WTC11 (cell line): ENCODE results near the gene NKX6-2. TPM values are rescaled to one million over a fixed set of nuclear protein-coding genes. Genes with fewer than 3 reads are reported as not detected.

Experiments used
- ATAC-seq: fragments of 200-7000 bp; cut with Tn5 transposase; 2 replicates; pipeline ENCODE4 v1.10.0; 2021; ENCODE audit warnings: mild to moderate bottlenecking, moderate library complexity
- CTCF ChIA-PET: fragments of 300-600 bp; sonication (Branson Sonifier 250); formaldehyde crosslinking; loops from one replicate; lab custom pipeline; 2021; ENCODE audit warnings: antibody characterized with exemption; lab: Charles Lee
- POLR2A ChIA-PET: fragments of 350-600 bp; sonication (Branson Sonifier 250); formaldehyde crosslinking; loops from one replicate; lab custom pipeline; 2021; ENCODE audit warnings: antibody characterized with exemption; lab: Charles Lee
- DNase-seq: peaks from one replicate; pipeline ENCODE4 v3.0.0; 2021; ENCODE audit warnings: low spot score
- H3K27ac Mint-ChIP-seq: 2 replicates; pipeline ENCODE4 v1.8.0; 2021; ENCODE audit warnings: mixed read lengths
- H3K27me3 Mint-ChIP-seq: 2 replicates; pipeline ENCODE4 v1.8.0; 2021; ENCODE audit warnings: low read depth, mild to moderate bottlenecking, moderate library complexity, mixed read lengths
- H3K36me3 Mint-ChIP-seq: 2 replicates; pipeline ENCODE4 v1.8.0; 2021; ENCODE audit warnings: mixed read lengths
- H3K4me1 Mint-ChIP-seq: 2 replicates; pipeline ENCODE4 v1.8.0; 2022; ENCODE audit warnings: mixed read lengths
- H3K4me3 Mint-ChIP-seq: 2 replicates; pipeline ENCODE4 v1.8.0; 2021; ENCODE audit warnings: mild to moderate bottlenecking, moderate library complexity, mixed read lengths
- H3K9me3 Mint-ChIP-seq: 2 replicates; pipeline ENCODE4 v1.8.0; 2021; ENCODE audit warnings: mixed read lengths
- CREM ChIP-seq: sonication (generic); formaldehyde crosslinking; IDR thresholded peaks from 2 replicates; pipeline ENCODE4 v1.8.1; 2022; ENCODE audit warnings: mild to moderate bottlenecking, missing genetic modification reagents, moderate library complexity
- GABPB1 ChIP-seq: sonication (generic); formaldehyde crosslinking; IDR thresholded peaks from 2 replicates; pipeline ENCODE4 v1.8.1; 2023; ENCODE audit warnings: mild to moderate bottlenecking, missing genetic modification reagents
- MYBL2 ChIP-seq: sonication (generic); formaldehyde crosslinking; IDR thresholded peaks from 2 replicates; pipeline ENCODE4 v1.8.1; 2023; ENCODE audit warnings: mild to moderate bottlenecking, moderate library complexity, missing genetic modification reagents
- ZBTB21 ChIP-seq: sonication (generic); formaldehyde crosslinking; IDR thresholded peaks from 2 replicates; pipeline ENCODE4 v1.8.1; 2023; ENCODE audit warnings: mild to moderate bottlenecking, missing genetic modification reagents, borderline replicate concordance
- ZNF219 ChIP-seq: sonication (generic); formaldehyde crosslinking; IDR thresholded peaks from 2 replicates; pipeline ENCODE4 v1.8.0; 2023; ENCODE audit warnings: missing genetic modification reagents, mild to moderate bottlenecking, borderline replicate concordance
- total RNA-seq: library from RNA; stranded (reverse); gene quantifications from 3 replicates; pipeline ENCODE4 v1.2.3, GENCODE V29; 2021
- TF ChIP-seq, protein P1 (sequence below): sonication (generic); formaldehyde crosslinking; IDR thresholded peaks from 2 replicates; pipeline ENCODE4 v1.8.1; 2023; ENCODE audit warnings: mild to moderate bottlenecking, missing genetic modification reagents, moderate library complexity
- TF ChIP-seq, protein P2 (sequence below): sonication (generic); formaldehyde crosslinking; IDR thresholded peaks from 2 replicates; pipeline ENCODE4 v1.8.1; 2023; ENCODE audit warnings: mild to moderate bottlenecking, missing genetic modification reagents, borderline replicate concordance
- TF ChIP-seq, protein P3 (sequence below): sonication (generic); formaldehyde crosslinking; conservative IDR thresholded peaks from 2 replicates; pipeline ENCODE4 v1.8.1; 2022; ENCODE audit warnings: mild to moderate bottlenecking, missing genetic modification reagents
- TF ChIP-seq, protein P4 (sequence below): sonication (generic); formaldehyde crosslinking; IDR thresholded peaks from 2 replicates; pipeline ENCODE4 v1.8.1; 2022; ENCODE audit warnings: mild to moderate bottlenecking, missing genetic modification reagents, moderate library complexity, borderline replicate concordance
- TF ChIP-seq, protein P5 (sequence below): fragments of 250-450 bp; sonication (Bioruptor Pico); conservative IDR thresholded peaks from 2 replicates; pipeline ENCODE4 v1.9.0; 2021; ENCODE audit warnings: mild to moderate bottlenecking
- TF ChIP-seq, protein P6 (sequence below): fragments of 200-600 bp; IDR thresholded peaks from 2 replicates; pipeline ENCODE4 v1.8.0; 2022; ENCODE audit warnings: antibody characterized with exemption
- TF ChIP-seq, protein P7 (sequence below): sonication (generic); formaldehyde crosslinking; IDR thresholded peaks from 2 replicates; pipeline ENCODE4 v1.8.0; 2023; ENCODE audit warnings: mild to moderate bottlenecking, missing genetic modification reagents

NKX6-2 gene
- total RNA-seq, 1 experiment from 2014 or later, result 0.15 TPM

DNA sequence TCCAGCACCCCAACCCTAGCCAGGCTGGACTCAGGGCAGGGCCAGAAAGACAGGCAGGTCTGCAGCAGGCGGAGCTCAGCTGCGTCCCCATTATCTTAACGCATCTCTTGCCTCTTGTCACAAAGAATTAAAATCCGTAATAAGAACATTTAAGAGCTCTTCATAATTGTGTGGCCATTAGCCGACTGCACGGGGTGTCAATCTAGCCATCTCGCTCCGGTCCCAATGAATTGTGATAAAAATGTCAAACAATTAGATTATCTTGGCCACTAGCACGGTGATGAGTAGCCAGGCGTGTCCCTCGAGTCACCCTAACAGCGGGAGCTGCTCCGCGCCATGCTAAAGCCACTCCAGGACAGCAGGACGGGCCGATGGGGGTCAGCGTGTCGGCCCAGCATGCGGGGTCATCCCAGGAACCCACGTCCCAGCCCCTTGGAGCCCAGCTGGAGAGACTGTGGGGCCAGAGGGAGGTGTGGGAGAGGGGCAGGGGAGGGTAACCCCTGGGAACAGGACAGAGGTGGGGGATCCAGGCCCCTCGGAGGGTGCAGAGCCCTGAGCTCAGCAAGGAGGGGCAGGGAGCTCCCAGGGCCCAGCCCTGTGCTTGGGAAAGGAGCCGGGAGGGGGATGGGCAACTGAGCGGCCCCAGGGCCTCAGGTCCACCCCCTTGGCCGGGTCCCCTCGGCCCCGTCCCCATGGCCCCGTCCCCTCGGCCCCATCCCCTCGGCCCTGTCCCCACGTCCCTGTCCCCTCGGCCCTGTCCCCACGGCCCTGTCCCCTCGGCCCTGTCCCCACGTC is 17.7 kb upstream of the NKX6-2 start:
- Mint-ChIP-seq H3K27ac (peak overlapping the region; percentile 74; the same call in 1 of the 2 replicates), H3K27me3 (no peaks in the 10 kb centered on the region), H3K36me3 (0 out of 2 replicates have a peak, but pooled peaks cover 4% of the 10 kb centered on the region), H3K9me3 (0 out of 2 replicates have a peak, but pooled peaks cover 4% of the 10 kb centered on the region), H3K4me3 (no peak overlapping the region), H3K4me1 (no peaks in the 10 kb centered on the region)
- ATAC-seq (no peak), DNase-seq (no peak)
- POLR2A ChIA-PET, result no interaction called here
- CTCF ChIA-PET, result interaction anchor here (0.7 to 2.0 kb wide), 4 partner anchors 10 to 149 kb away, joined by 3 to 16 read pairs (median 8); no protein-coding TSS in a partner anchor
- no peak for TF ChIP-seq ZBTB21 (CRISPR knock-in tag)
- TF ChIP-seq, protein P1, sequence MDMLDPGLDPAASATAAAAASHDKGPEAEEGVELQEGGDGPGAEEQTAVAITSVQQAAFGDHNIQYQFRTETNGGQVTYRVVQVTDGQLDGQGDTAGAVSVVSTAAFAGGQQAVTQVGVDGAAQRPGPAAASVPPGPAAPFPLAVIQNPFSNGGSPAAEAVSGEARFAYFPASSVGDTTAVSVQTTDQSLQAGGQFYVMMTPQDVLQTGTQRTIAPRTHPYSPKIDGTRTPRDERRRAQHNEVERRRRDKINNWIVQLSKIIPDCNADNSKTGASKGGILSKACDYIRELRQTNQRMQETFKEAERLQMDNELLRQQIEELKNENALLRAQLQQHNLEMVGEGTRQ (CRISPR knock-in tag), result no peak
- TF ChIP-seq, protein P2, sequence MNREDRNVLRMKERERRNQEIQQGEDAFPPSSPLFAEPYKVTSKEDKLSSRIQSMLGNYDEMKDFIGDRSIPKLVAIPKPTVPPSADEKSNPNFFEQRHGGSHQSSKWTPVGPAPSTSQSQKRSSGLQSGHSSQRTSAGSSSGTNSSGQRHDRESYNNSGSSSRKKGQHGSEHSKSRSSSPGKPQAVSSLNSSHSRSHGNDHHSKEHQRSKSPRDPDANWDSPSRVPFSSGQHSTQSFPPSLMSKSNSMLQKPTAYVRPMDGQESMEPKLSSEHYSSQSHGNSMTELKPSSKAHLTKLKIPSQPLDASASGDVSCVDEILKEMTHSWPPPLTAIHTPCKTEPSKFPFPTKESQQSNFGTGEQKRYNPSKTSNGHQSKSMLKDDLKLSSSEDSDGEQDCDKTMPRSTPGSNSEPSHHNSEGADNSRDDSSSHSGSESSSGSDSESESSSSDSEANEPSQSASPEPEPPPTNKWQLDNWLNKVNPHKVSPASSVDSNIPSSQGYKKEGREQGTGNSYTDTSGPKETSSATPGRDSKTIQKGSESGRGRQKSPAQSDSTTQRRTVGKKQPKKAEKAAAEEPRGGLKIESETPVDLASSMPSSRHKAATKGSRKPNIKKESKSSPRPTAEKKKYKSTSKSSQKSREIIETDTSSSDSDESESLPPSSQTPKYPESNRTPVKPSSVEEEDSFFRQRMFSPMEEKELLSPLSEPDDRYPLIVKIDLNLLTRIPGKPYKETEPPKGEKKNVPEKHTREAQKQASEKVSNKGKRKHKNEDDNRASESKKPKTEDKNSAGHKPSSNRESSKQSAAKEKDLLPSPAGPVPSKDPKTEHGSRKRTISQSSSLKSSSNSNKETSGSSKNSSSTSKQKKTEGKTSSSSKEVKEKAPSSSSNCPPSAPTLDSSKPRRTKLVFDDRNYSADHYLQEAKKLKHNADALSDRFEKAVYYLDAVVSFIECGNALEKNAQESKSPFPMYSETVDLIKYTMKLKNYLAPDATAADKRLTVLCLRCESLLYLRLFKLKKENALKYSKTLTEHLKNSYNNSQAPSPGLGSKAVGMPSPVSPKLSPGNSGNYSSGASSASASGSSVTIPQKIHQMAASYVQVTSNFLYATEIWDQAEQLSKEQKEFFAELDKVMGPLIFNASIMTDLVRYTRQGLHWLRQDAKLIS (CRISPR knock-in tag), result no peak
- TF ChIP-seq, protein P3, sequence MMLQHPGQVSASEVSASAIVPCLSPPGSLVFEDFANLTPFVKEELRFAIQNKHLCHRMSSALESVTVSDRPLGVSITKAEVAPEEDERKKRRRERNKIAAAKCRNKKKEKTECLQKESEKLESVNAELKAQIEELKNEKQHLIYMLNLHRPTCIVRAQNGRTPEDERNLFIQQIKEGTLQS (CRISPR knock-in tag), result no peak
- TF ChIP-seq, protein P4, sequence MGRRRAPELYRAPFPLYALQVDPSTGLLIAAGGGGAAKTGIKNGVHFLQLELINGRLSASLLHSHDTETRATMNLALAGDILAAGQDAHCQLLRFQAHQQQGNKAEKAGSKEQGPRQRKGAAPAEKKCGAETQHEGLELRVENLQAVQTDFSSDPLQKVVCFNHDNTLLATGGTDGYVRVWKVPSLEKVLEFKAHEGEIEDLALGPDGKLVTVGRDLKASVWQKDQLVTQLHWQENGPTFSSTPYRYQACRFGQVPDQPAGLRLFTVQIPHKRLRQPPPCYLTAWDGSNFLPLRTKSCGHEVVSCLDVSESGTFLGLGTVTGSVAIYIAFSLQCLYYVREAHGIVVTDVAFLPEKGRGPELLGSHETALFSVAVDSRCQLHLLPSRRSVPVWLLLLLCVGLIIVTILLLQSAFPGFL (CRISPR knock-in tag), result no peak
- TF ChIP-seq, protein P5, sequence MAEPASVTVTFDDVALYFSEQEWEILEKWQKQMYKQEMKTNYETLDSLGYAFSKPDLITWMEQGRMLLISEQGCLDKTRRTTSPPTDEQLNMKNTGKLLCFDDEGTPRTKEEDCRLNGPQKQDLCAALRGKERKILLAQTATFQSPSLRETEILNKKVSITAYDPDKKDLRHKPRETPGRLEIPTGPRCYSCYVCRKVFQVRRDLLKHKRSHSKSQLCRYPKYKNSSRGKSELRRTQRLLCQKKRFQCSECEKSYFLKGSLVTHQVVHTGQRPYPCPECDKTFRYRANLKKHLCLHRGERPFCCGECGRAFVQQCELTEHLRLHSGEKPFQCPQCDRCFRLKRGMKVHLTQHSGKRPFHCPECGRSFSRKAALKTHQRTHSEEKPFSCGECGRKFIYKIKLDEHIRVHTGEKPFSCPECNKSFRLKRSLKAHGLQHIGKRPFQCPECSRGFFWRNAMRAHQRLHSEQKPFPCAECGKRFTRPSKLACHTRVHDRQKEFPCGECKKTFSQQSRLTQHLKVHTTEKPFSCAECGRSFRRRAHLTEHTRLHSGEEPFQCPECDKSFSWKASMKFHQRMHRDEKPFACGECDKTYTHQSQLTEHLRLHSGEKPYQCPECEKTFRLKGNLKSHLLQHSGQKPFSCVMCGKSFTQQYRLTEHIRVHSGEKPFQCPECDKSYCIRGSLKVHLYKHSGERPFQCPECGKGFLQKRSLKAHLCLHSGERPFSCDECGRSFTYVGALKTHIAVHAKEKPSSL (CRISPR knock-in tag), result no peak
- TF ChIP-seq, protein P6, sequence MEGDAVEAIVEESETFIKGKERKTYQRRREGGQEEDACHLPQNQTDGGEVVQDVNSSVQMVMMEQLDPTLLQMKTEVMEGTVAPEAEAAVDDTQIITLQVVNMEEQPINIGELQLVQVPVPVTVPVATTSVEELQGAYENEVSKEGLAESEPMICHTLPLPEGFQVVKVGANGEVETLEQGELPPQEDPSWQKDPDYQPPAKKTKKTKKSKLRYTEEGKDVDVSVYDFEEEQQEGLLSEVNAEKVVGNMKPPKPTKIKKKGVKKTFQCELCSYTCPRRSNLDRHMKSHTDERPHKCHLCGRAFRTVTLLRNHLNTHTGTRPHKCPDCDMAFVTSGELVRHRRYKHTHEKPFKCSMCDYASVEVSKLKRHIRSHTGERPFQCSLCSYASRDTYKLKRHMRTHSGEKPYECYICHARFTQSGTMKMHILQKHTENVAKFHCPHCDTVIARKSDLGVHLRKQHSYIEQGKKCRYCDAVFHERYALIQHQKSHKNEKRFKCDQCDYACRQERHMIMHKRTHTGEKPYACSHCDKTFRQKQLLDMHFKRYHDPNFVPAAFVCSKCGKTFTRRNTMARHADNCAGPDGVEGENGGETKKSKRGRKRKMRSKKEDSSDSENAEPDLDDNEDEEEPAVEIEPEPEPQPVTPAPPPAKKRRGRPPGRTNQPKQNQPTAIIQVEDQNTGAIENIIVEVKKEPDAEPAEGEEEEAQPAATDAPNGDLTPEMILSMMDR, result no peak
- no peak for TF ChIP-seq MYBL2 (CRISPR knock-in tag)

DNA sequence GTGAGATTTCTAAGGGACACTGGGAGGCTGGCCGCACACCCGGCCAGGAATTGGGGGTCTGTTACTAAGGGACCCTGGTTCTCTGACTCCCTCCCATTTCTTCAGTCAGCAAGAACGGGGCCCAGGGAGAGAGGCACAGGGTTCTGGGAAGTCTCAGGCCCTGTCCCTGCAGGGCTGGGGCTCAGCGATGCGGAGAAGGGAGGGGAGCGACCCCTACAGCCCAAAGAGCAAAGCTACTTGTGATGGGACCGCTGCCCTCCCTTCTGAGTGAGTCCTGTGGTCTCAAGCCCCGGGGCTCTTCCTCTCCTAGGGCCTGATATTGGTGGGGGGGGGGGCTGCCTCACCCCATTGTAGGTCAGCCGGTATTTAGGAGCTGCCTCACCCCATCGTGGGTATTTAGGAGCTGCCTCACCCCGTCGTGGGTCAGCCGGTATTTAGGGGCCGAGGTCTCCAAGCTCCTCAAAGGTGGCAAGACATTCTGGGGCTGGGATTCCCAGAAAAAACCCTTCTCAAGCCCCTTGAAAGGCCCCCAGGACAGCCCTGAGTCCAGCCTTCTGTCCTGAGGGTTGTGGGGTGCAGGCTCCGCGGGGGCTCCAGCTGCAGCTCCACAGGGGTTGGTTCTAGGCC is 16.9 kb upstream of the NKX6-2 start:
- no peak overlapping the region for H3K27ac Mint-ChIP-seq
- DNase-seq, result no peak
- H3K36me3 Mint-ChIP-seq, result 0 out of 2 replicates have a peak, but pooled peaks cover 4% of the 10 kb centered on the region
- H3K4me3 Mint-ChIP-seq, result no peak overlapping the region
- no peaks in the 10 kb centered on the region for H3K4me1 Mint-ChIP-seq
- ATAC-seq, result peak; percentile 75
- ChIA-PET CTCF (interaction anchor here (0.6 to 2.0 kb wide), 5 partner anchors 9 to 188 kb away, joined by 3 to 16 read pairs (median 5); no protein-coding TSS in a partner anchor), POLR2A (no interaction called here)
- TF ChIP-seq, protein P7, sequence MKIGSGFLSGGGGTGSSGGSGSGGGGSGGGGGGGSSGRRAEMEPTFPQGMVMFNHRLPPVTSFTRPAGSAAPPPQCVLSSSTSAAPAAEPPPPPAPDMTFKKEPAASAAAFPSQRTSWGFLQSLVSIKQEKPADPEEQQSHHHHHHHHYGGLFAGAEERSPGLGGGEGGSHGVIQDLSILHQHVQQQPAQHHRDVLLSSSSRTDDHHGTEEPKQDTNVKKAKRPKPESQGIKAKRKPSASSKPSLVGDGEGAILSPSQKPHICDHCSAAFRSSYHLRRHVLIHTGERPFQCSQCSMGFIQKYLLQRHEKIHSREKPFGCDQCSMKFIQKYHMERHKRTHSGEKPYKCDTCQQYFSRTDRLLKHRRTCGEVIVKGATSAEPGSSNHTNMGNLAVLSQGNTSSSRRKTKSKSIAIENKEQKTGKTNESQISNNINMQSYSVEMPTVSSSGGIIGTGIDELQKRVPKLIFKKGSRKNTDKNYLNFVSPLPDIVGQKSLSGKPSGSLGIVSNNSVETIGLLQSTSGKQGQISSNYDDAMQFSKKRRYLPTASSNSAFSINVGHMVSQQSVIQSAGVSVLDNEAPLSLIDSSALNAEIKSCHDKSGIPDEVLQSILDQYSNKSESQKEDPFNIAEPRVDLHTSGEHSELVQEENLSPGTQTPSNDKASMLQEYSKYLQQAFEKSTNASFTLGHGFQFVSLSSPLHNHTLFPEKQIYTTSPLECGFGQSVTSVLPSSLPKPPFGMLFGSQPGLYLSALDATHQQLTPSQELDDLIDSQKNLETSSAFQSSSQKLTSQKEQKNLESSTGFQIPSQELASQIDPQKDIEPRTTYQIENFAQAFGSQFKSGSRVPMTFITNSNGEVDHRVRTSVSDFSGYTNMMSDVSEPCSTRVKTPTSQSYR, result no peak
- no peak for TF ChIP-seq ZNF219 (CRISPR knock-in tag)
- TF ChIP-seq CREM (CRISPR knock-in tag), result no peak
- TF ChIP-seq GABPB1 (CRISPR knock-in tag), result no peak
- no peaks in the 10 kb centered on the region for H3K27me3 Mint-ChIP-seq
- 0 out of 2 replicates have a peak, but pooled peaks cover 4% of the 10 kb centered on the region for H3K9me3 Mint-ChIP-seq
